ENCODE data around the gene ZBTB46. TPM values are rescaled to one million over a fixed set of nuclear protein-coding genes. Genes with fewer than 3 reads are reported as not detected.

The ZBTB46 gene
- total and polyA plus RNA-seq, 10 of the 15 experiments (the other 5 are each of a cell fraction or from before 2014, with no cell fraction given): 0.15 to 0.92 (median 0.34) TPM

- CTCF ChIA-PET: interaction anchor here (1.3 kb wide), 1 partner anchor 115 kb away, joined by 3 read pairs; no protein-coding TSS in a partner anchor
- ATAC-seq (no peak), DNase-seq (ENCODE audit: low read depth, low spot score) (no peak), FAIRE-seq (no peak)
- intact Hi-C loops (cut with micrococcal nuclease; ENCODE audit: unreplicated experiment) (no loop called here), in situ Hi-C loops (cut with MboI) (no loop called here)
- H3K4me1 ChIP-seq (ENCODE audit: control insufficient read depth, insufficient read depth, low read length): no peaks in the 10 kb centered on the region
- no peak for TF ChIP-seq RAD21 (IDR thresholded peaks at IDR 0.05; ENCODE audit: insufficient read depth, low read depth, low read length)
- RAD21 ChIA-PET (ENCODE audit: unreplicated experiment): no interaction called here
- POLR2A ChIA-PET: no interaction called here
- H2AFZ ChIP-seq (ENCODE audit: control insufficient read depth, low read depth, low read length): no peak overlapping the region
- H3K79me2 ChIP-seq (ENCODE audit: control insufficient read depth, insufficient read depth, low read length): no peaks in the 10 kb centered on the region
- H3K27ac ChIP-seq (ENCODE audit: control insufficient read depth, insufficient read depth): no peak overlapping the region
- H3K4me2 ChIP-seq (ENCODE audit: control insufficient read depth, insufficient read depth): no peak overlapping the region
- no TSS peak for BruUV-seq (replicated peaks)
- 71% methylated on average over 11 of the region's 11 CpGs for WGBS (ENCODE audit: insufficient coverage, insufficient replicate concordance, low lambda C conversion rate, missing lambda C conversion rate)
- no peaks in the 10 kb centered on the region; a peak in 1 of 4 replicates for H3K36me3 ChIP-seq (ENCODE audit: control insufficient read depth in 2 of 2, insufficient read depth in 2 of 2, low read length in 1 of 2)
- H3K4me3 ChIP-seq: no peak overlapping the region
- no peaks in the 10 kb centered on the region for H4K20me1 ChIP-seq (ENCODE audit: control insufficient read depth, insufficient read depth)
- SMC1A ChIA-PET (ENCODE audit: uncharacterized antibody, unreplicated experiment): no interaction called here
- H3K9ac ChIP-seq (ENCODE audit: control insufficient read depth, insufficient read depth, low read length): no peak overlapping the region
- H3K27me3 ChIP-seq (replicated peaks in 1 of 2; ENCODE audit: control insufficient read depth in 2 of 2, insufficient read depth in 2 of 2, low read length in 1 of 2): no peaks in the 10 kb centered on the region
- H3K9me3 ChIP-seq (replicated peaks; ENCODE audit: control insufficient read depth, insufficient read depth, low read length): no peaks in the 10 kb centered on the region
Measured at GRCh38 chr20:63748934-63749270, 82.2 kb downstream of the ZBTB46 start.

GRCh38 chr20:63748070-63748933 lies 82.8 kb downstream of the ZBTB46 start:
- TF ChIP-seq TAF1 (IDR thresholded peaks at IDR 0.05; ENCODE audit: borderline replicate concordance, low read depth, low read length): no peak
- TF ChIP-seq ZNF24 (IDR thresholded peaks at IDR 0.05): no peak
- TF ChIP-seq HSF1 (IDR thresholded peaks at IDR 0.05; ENCODE audit: low read depth, low read length): no peak
- no peak for TF ChIP-seq ZBTB11 (CRISPR knock-in tag; IDR thresholded peaks at IDR 0.05)
- TF ChIP-seq SMC3 (IDR thresholded peaks at IDR 0.05; ENCODE audit: borderline replicate concordance, low read length): no peak
- CTCF ChIA-PET: no interaction called here
- no TSS peak for BruUV-seq (replicated peaks)
- intact Hi-C loops (cut with micrococcal nuclease; ENCODE audit: unreplicated experiment): no loop called here
- Histone ChIP-seq H2AFZ (ENCODE audit: control insufficient read depth, low read depth, low read length) (no peak overlapping the region), H3K9ac (ENCODE audit: control insufficient read depth, insufficient read depth, low read length) (no peak overlapping the region), H3K36me3 (ENCODE audit: control insufficient read depth in 2 of 2, insufficient read depth in 2 of 2, low read length in 1 of 2) (no peaks in the 10 kb centered on the region; a peak in 1 of 4 replicates), H4K20me1 (ENCODE audit: control insufficient read depth, insufficient read depth) (no peaks in the 10 kb centered on the region), H3K27ac (ENCODE audit: control insufficient read depth, insufficient read depth) (no peak overlapping the region), H3K9me3 (replicated peaks; ENCODE audit: control insufficient read depth, insufficient read depth, low read length) (no peaks in the 10 kb centered on the region), H3K27me3 (replicated peaks in 1 of 2; ENCODE audit: control insufficient read depth in 2 of 2, insufficient read depth in 2 of 2, low read length in 1 of 2) (no peaks in the 10 kb centered on the region), H3K4me1 (ENCODE audit: control insufficient read depth, insufficient read depth, low read length) (no peaks in the 10 kb centered on the region), H3K4me2 (ENCODE audit: control insufficient read depth, insufficient read depth) (no peak overlapping the region), H3K4me3 (no peak overlapping the region), H3K79me2 (ENCODE audit: control insufficient read depth, insufficient read depth, low read length) (no peaks in the 10 kb centered on the region)
- no peak for DNase-seq (ENCODE audit: low read depth, low spot score)
- in situ Hi-C loops (cut with MboI): no loop called here
- RAD21 ChIA-PET (ENCODE audit: unreplicated experiment): no interaction called here
- FAIRE-seq: no peak
- peak; percentile 30; the same call in 2 of the 3 replicates for ATAC-seq
- POLR2A ChIA-PET: no interaction called here
- SMC1A ChIA-PET (ENCODE audit: uncharacterized antibody, unreplicated experiment): no interaction called here
- 65% methylated on average over 19 of the region's 20 CpGs for WGBS (ENCODE audit: insufficient coverage, insufficient replicate concordance, low lambda C conversion rate, missing lambda C conversion rate)

Data from GM12878 (cell line).